Sigmoid colon (tissue), 7 donors: Measurements from ENCODE around the gene PRKCQ. TPM values are rescaled to one million over a fixed set of nuclear protein-coding genes. Genes with fewer than 3 reads are reported as not detected.

Source experiments
- DNase-seq: peaks from one replicate; pipeline ENCODE4 v3.0.0-alpha.2; 2019
- H3K27ac ChIP-seq, 4 donors: fragments of 200-600 bp; sonication (generic); one replicate each; pipeline ENCODE4 v1.5.1; 2016 to 2019; ENCODE audit warnings: mild to moderate bottlenecking in 1 of 4
- H3K27me3 ChIP-seq, 3 donors: fragments of 200-600 bp; sonication (generic); one replicate each; pipeline ENCODE4 v1.5.1; 2019; ENCODE audit warnings: mild to moderate bottlenecking in 1 of 3
- H3K36me3 ChIP-seq, 4 donors: fragments of 200-600 bp; sonication (generic); one replicate each; pipeline ENCODE4 v1.5.1; 2016 to 2019
- H3K4me1 ChIP-seq, 4 donors: fragments of 200-600 bp; sonication (generic); one replicate each; pipeline ENCODE4 v1.5.1; 2017 to 2019
- H3K4me3 ChIP-seq, 4 donors: fragments of 200-600 bp; sonication (generic); one replicate each; pipeline ENCODE4 v1.5.1; 2017 to 2019; ENCODE audit warnings: mild to moderate bottlenecking in 2 of 4, moderate library complexity in 1 of 4
- H3K9me3 ChIP-seq, 4 donors: fragments of 200-600 bp in 3 of 4; sonication (generic) in 3 of 4; one replicate each; pipeline versions ENCODE4 v1.5.1 to v1.6.1; 2013 to 2019
- EP300 ChIP-seq, 4 donors: sonication (generic); formaldehyde crosslinking; IDR thresholded peaks; one replicate each; pipeline ENCODE4 v1.6.1; 2017; ENCODE audit warnings: antibody characterized with exemption in 4 of 4
- POLR2A ChIP-seq, 2 donors: fragments of 450-650 bp; IDR thresholded peaks; one replicate each; pipeline ENCODE4 v1.6.1; 2016; ENCODE audit warnings: antibody characterized with exemption in 2 of 2, mild to moderate bottlenecking in 2 of 2, moderate library complexity in 2 of 2
- POLR2AphosphoS5 ChIP-seq, 4 donors: sonication (generic); formaldehyde crosslinking; IDR thresholded peaks; one replicate each; pipeline ENCODE4 v1.6.1; 2017; ENCODE audit warnings: antibody characterized with exemption in 4 of 4
- WGBS, 2 donors: extraction: QIAGEN DNeasy Blood & Tissue Kit; methylation state at CpG; one replicate each; pipeline ENCODE4 v1.1.7; 2013; 5-methylcytosine and 5-hydroxymethylcytosine counted together
- intact Hi-C: fragments of 100-400 bp; cut with DNase I; formaldehyde crosslinking; loops from one replicate; pipeline ENCODE4 v1.15.1; 2023
- polyA plus RNA-seq, 3 donors: library from polyadenylated mRNA; stranded (reverse); fragments of 200-250 nt; gene quantifications; one replicate each; pipeline ENCODE4 v1.2.3, GENCODE V29; 2013
- total RNA-seq, 4 donors: library from RNA; depleted of rRNA; stranded (reverse); fragments of >200 nt; gene quantifications; one replicate each; pipeline ENCODE4 v1.1.0, GENCODE V29; 2016
- TF ChIP-seq, protein P1 (sequence below), 4 experiments: fragments of 450-650 bp in 3 of 4; fragments of 200-600 bp in 1 of 4; IDR thresholded peaks; one replicate each; pipeline ENCODE4 v1.5.1; 2016 to 2019; ENCODE audit warnings: antibody characterized with exemption in 4 of 4, mild to moderate bottlenecking in 3 of 4, moderate library complexity in 2 of 4
- donor health status: healthy with polysubstance abuse.
- donor health status: Bipolar disorder and iron deficiency.
- donor health status: healthy.

Gene PRKCQ
- total and polyA plus RNA-seq, 7 donors: 0.23 to 3.0 (median 0.81) TPM

DNA sequence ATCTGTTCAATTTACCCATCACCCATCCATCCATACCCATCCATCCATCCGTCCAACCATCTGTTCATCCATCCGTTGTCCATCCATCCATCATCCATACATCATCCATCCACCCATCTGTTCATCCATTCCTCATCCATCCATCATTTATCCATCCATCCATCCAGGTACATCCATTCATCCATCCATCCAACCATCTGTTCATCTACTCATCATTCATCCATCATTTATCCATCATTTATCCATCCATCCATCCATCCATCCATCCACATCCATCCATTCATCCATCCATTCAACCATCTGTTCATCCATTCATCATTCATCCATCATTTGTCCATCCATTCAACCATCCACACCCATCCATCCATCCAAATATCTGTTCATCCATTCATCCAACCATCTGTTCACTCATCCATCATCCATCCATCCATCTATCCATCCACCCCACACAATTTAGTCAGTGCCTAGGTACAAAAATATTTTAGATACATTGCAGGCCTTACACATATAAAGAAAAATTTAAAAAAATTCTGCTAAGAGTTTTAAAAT, 119.1 kb downstream of the PRKCQ start:
- TF ChIP-seq EP300 (IDR thresholded peaks at IDR 0.05) (no peak), POLR2A (IDR thresholded peaks at IDR 0.05) (no peak), POLR2AphosphoS5 (IDR thresholded peaks at IDR 0.05) (no peak)
- TF ChIP-seq, protein P1, sequence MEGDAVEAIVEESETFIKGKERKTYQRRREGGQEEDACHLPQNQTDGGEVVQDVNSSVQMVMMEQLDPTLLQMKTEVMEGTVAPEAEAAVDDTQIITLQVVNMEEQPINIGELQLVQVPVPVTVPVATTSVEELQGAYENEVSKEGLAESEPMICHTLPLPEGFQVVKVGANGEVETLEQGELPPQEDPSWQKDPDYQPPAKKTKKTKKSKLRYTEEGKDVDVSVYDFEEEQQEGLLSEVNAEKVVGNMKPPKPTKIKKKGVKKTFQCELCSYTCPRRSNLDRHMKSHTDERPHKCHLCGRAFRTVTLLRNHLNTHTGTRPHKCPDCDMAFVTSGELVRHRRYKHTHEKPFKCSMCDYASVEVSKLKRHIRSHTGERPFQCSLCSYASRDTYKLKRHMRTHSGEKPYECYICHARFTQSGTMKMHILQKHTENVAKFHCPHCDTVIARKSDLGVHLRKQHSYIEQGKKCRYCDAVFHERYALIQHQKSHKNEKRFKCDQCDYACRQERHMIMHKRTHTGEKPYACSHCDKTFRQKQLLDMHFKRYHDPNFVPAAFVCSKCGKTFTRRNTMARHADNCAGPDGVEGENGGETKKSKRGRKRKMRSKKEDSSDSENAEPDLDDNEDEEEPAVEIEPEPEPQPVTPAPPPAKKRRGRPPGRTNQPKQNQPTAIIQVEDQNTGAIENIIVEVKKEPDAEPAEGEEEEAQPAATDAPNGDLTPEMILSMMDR (IDR thresholded peaks at IDR 0.05): no peak
- no peak for DNase-seq
- Histone ChIP-seq H3K27me3 (no peaks in the 10 kb centered on the region), H3K4me3 (no peak overlapping the region), H3K9me3 (no peaks in the 10 kb centered on the region), H3K36me3 (no peaks in the 10 kb centered on the region), H3K27ac (no peak overlapping the region), H3K4me1 (no peaks in the 10 kb centered on the region)
- 95 to 96% methylated on average over 2 of the region's 2 CpGs for WGBS, 2 donors
- intact Hi-C loops: no loop called here

DNA sequence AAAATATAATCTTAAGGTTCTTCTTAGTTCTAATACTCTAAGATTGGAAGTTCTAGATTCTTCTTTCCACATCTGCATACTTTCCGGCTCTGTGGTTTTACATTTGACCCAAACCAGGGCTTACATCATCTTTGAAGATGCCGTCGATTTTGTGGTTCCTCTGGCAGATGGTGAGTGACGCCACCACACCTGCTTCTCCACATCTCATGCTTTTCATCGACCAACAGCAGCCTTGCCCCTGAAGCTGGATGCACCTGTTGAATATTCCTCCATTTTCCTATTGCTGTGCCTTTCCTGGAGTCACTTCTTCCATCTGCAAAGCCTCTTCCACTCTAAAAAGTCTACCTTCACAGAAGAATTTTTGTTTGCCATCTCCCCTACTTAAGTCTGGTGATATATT, 121.3 kb downstream of the PRKCQ start:
- intact Hi-C loops: no loop called here
- DNase-seq: no peak
- WGBS, 2 donors: 71 to 92% methylated on average over 5 of the region's 5 CpGs
- Histone ChIP-seq H3K4me3 (no peak overlapping the region), H3K9me3 (no peaks in the 10 kb centered on the region), H3K27me3 (no peaks in the 10 kb centered on the region), H3K27ac (no peak overlapping the region), H3K4me1 (no peaks in the 10 kb centered on the region), H3K36me3 (no peaks in the 10 kb centered on the region)
- TF ChIP-seq, protein P1 (IDR thresholded peaks at IDR 0.05): no peak
- TF ChIP-seq POLR2AphosphoS5 (IDR thresholded peaks at IDR 0.05) (no peak), POLR2A (IDR thresholded peaks at IDR 0.05) (no peak), EP300 (IDR thresholded peaks at IDR 0.05) (no peak)

DNA sequence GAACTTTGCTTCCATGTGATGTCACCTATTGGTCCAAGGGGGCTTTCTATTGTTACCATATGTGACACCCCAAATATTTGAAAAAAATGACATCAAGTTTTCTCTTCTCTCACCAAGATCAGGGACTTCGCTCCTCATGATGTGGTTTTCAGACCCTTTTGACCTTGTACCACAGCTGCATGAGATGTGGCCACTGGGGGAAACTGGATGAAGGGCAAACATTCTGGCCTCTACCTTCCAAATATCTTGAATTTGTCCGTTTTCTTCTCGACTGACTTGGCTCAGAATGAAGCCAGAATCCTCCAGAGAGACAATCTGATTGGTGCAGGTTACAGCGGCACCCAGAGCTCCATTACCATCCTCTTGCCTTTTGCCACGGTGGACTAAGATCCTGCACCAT, 122.7 kb downstream of the PRKCQ start:
- no peaks in the 10 kb centered on the region for H3K27me3 ChIP-seq
- no peaks in the 10 kb centered on the region for H3K9me3 ChIP-seq
- intact Hi-C loops: no loop called here
- no peak for TF ChIP-seq EP300 (IDR thresholded peaks at IDR 0.05)
- TF ChIP-seq, protein P1 (IDR thresholded peaks at IDR 0.05): no peak
- no peaks in the 10 kb centered on the region for H3K36me3 ChIP-seq
- no peak for DNase-seq
- no peaks in the 10 kb centered on the region for H3K4me1 ChIP-seq
- H3K27ac ChIP-seq: no peak overlapping the region
- no peak overlapping the region for H3K4me3 ChIP-seq
- WGBS, 2 donors: 92 to 94% methylated on average over 5 of the region's 5 CpGs

DNA sequence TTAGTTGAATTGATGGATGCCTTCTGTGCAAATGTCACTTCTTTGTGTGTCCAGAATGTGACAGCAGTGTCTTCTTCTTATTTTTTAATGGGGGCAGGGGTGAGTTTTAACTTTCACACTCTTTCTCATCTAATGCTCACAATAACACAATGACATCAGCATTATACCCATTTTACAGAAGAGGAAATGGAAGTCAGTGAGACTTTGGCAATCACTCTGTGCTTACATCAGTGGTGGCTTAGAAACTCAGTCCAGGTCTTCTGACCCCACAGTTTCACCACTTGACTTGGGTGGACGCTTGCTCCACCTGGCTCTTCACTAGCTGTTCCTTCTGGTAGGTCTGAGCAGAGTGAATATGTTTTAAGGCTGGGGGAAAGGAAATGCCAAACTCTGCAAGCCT, 124.0 kb downstream of the PRKCQ start:
- Histone ChIP-seq H3K9me3 (no peaks in the 10 kb centered on the region), H3K4me1 (no peaks in the 10 kb centered on the region)

More for the DNA sequence above, 124.0 kb downstream of the PRKCQ start:
- intact Hi-C loops: no loop called here
- 95 to 96% methylated on average over 1 of the region's 1 CpG for WGBS, 2 donors
- H3K27me3 ChIP-seq: no peaks in the 10 kb centered on the region
- H3K4me3 ChIP-seq: no peak overlapping the region
- H3K36me3 ChIP-seq: no peaks in the 10 kb centered on the region
- DNase-seq: no peak
- no peak overlapping the region for H3K27ac ChIP-seq
- TF ChIP-seq POLR2AphosphoS5 (IDR thresholded peaks at IDR 0.05): no peak
- TF ChIP-seq EP300 (IDR thresholded peaks at IDR 0.05): no peak
- no peak for TF ChIP-seq POLR2A (IDR thresholded peaks at IDR 0.05)
- TF ChIP-seq, protein P1 (IDR thresholded peaks at IDR 0.05): no peak
